ENCODE results near the gene CACNA1I. TPM values are rescaled to one million over a fixed set of nuclear protein-coding genes. Genes with fewer than 3 reads are reported as not detected.

CACNA1I gene
- total and polyA plus RNA-seq, 2 experiments from 2014 or later, result 0.42 to 2.4 TPM

DNA sequence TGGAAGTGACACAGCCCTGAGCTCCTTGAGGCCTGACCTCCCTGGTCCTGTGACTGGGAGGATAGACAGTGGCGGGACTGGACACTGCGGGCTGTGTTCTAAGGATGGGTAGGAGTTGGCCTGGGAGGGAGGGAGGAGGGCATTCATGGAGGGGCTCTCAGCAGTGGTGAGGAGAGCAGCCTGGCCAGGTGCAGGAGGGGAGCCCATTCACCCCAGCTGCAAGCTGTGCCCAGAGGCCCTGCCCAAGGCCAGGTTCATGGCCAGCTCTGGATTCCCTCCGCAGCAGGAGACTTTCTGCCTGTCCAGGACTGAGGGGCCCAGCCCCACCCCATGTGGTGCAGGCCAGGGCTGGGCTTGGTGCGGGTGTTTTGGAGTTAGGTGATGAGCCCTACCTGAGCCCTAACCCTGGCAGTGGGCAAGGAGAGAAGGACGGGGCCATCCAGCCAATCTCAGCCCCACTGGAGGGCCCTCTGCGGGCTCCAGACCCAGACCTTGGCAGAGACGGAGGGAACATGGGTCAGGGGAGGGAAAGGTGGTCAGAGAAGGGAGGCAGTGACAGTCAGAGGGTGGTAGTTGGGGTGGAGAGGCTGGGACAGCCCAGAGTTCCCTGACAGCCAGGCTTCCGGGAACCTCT is 26.8 kb downstream of the CACNA1I start (continued):
- TF ChIP-seq, protein P1, sequence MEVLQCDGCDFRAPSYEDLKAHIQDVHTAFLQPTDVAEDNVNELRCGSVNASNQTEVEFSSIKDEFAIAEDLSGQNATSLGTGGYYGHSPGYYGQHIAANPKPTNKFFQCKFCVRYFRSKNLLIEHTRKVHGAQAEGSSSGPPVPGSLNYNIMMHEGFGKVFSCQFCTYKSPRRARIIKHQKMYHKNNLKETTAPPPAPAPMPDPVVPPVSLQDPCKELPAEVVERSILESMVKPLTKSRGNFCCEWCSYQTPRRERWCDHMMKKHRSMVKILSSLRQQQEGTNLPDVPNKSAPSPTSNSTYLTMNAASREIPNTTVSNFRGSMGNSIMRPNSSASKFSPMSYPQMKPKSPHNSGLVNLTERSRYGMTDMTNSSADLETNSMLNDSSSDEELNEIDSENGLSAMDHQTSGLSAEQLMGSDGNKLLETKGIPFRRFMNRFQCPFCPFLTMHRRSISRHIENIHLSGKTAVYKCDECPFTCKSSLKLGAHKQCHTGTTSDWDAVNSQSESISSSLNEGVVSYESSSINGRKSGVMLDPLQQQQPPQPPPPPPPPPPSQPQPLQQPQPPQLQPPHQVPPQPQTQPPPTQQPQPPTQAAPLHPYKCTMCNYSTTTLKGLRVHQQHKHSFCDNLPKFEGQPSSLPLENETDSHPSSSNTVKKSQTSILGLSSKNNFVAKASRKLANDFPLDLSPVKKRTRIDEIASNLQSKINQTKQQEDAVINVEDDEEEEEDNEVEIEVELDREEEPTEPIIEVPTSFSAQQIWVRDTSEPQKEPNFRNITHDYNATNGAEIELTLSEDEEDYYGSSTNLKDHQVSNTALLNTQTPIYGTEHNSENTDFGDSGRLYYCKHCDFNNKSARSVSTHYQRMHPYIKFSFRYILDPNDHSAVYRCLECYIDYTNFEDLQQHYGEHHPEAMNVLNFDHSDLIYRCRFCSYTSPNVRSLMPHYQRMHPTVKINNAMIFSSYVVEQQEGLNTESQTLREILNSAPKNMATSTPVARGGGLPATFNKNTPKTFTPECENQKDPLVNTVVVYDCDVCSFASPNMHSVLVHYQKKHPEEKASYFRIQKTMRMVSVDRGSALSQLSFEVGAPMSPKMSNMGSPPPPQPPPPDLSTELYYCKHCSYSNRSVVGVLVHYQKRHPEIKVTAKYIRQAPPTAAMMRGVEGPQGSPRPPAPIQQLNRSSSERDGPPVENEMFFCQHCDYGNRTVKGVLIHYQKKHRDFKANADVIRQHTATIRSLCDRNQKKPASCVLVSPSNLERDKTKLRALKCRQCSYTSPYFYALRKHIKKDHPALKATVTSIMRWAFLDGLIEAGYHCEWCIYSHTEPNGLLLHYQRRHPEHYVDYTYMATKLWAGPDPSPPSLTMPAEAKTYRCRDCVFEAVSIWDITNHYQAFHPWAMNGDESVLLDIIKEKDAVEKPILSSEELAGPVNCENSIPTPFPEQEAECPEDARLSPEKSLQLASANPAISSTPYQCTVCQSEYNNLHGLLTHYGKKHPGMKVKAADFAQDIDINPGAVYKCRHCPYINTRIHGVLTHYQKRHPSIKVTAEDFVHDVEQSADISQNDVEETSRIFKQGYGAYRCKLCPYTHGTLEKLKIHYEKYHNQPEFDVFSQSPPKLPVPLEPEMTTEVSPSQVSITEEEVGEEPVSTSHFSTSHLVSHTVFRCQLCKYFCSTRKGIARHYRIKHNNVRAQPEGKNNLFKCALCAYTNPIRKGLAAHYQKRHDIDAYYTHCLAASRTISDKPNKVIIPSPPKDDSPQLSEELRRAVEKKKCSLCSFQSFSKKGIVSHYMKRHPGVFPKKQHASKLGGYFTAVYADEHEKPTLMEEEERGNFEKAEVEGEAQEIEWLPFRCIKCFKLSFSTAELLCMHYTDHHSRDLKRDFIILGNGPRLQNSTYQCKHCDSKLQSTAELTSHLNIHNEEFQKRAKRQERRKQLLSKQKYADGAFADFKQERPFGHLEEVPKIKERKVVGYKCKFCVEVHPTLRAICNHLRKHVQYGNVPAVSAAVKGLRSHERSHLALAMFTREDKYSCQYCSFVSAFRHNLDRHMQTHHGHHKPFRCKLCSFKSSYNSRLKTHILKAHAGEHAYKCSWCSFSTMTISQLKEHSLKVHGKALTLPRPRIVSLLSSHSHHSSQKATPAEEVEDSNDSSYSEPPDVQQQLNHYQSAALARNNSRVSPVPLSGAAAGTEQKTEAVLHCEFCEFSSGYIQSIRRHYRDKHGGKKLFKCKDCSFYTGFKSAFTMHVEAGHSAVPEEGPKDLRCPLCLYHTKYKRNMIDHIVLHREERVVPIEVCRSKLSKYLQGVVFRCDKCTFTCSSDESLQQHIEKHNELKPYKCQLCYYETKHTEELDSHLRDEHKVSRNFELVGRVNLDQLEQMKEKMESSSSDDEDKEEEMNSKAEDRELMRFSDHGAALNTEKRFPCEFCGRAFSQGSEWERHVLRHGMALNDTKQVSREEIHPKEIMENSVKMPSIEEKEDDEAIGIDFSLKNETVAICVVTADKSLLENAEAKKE (CRISPR knock-in tag; IDR thresholded peaks at IDR 0.05), result no peak
- TF ChIP-seq ZNF331 (CRISPR knock-in tag; IDR thresholded peaks at IDR 0.05; ENCODE audit: low read depth) (no peak), EZH2 (IDR thresholded peaks at IDR 0.05; ENCODE audit: low read depth, unreplicated experiment) (no peak), EZH2phosphoT487 (IDR thresholded peaks at IDR 0.05; ENCODE audit: unreplicated experiment) (no peak), POLR2AphosphoS5 (IDR thresholded peaks at IDR 0.05; ENCODE audit: low read depth) (no peak), ZNF114 (CRISPR knock-in tag; IDR thresholded peaks at IDR 0.05) (no peak), STAT1 (IDR thresholded peaks at IDR 0.05; ENCODE audit: unreplicated experiment) (no peak)

DNA sequence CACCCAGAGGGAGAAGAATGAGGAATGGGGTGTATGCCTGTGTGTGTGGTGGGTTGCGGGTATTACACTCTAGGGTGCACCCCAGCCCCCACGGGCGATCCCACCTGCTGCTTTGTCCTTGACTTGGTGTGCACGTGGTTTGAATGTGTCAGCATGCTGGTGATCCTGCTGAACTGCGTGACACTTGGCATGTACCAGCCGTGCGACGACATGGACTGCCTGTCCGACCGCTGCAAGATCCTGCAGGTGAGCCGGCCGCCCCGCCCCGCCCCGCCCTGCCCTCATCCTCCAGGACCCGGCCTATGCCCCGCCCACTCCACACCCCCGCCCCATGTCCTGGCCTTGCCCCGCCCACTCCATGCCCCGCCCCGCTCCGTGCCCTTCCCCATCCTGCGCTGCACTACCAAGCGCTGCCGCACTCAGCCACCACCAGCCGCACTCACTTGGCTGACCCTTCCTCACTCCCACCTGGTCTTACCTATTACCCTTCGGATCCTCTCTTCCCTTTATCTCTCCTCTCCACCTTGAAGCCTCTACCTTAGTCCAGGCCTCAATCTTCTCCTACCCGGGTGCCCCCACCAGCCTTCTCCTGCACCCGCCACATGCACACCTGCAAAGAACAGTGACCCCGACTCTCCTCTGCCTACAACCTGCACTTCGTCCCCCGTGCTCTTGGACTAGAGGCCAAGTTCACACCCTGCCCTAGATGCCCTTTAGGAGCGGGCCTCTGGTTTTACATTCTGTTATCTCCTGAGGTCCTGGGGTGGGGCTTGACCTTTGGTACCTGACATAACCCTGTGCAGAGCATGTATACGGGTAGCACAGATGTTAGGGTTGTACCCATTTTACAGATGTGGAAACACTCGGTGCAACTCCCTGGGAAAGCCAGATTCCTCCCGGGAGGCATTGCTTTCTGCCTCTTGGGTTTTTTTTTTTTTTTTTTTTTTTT is 27.7 kb downstream of the CACNA1I start:
- Histone ChIP-seq H3K4me2 (peak overlapping the region; percentile 74), H3K4me3 (peak overlapping the region; percentile 47), H4K20me1 (replicated peaks; ENCODE audit: insufficient read depth) (no peaks in the 10 kb centered on the region), H3K36me3 (ENCODE audit: insufficient read depth) (no peaks in the 10 kb centered on the region), H3F3A (replicated peaks; ENCODE audit: low read depth) (no peaks in the 10 kb centered on the region), H3K27me3 (ENCODE audit: insufficient read depth) (0 out of 2 replicates have a peak, but pooled peaks cover 3% of the 10 kb centered on the region), H3K27ac (ENCODE audit: low read depth) (no peak overlapping the region), H3K4me1 (ENCODE audit: insufficient read depth) (no peaks in the 10 kb centered on the region; the same call in 1 of the 2 replicates), H2AFZ (peak overlapping the region; percentile 99), H3K79me2 (replicated peaks; ENCODE audit: insufficient read depth) (no peaks in the 10 kb centered on the region), H3K9me2 (ENCODE audit: insufficient read depth) (no peaks in the 10 kb centered on the region)
- TF ChIP-seq, protein P2, sequence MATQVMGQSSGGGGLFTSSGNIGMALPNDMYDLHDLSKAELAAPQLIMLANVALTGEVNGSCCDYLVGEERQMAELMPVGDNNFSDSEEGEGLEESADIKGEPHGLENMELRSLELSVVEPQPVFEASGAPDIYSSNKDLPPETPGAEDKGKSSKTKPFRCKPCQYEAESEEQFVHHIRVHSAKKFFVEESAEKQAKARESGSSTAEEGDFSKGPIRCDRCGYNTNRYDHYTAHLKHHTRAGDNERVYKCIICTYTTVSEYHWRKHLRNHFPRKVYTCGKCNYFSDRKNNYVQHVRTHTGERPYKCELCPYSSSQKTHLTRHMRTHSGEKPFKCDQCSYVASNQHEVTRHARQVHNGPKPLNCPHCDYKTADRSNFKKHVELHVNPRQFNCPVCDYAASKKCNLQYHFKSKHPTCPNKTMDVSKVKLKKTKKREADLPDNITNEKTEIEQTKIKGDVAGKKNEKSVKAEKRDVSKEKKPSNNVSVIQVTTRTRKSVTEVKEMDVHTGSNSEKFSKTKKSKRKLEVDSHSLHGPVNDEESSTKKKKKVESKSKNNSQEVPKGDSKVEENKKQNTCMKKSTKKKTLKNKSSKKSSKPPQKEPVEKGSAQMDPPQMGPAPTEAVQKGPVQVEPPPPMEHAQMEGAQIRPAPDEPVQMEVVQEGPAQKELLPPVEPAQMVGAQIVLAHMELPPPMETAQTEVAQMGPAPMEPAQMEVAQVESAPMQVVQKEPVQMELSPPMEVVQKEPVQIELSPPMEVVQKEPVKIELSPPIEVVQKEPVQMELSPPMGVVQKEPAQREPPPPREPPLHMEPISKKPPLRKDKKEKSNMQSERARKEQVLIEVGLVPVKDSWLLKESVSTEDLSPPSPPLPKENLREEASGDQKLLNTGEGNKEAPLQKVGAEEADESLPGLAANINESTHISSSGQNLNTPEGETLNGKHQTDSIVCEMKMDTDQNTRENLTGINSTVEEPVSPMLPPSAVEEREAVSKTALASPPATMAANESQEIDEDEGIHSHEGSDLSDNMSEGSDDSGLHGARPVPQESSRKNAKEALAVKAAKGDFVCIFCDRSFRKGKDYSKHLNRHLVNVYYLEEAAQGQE (IDR thresholded peaks at IDR 0.05; ENCODE audit: unreplicated experiment), result no peak
- TF ChIP-seq, protein P3, sequence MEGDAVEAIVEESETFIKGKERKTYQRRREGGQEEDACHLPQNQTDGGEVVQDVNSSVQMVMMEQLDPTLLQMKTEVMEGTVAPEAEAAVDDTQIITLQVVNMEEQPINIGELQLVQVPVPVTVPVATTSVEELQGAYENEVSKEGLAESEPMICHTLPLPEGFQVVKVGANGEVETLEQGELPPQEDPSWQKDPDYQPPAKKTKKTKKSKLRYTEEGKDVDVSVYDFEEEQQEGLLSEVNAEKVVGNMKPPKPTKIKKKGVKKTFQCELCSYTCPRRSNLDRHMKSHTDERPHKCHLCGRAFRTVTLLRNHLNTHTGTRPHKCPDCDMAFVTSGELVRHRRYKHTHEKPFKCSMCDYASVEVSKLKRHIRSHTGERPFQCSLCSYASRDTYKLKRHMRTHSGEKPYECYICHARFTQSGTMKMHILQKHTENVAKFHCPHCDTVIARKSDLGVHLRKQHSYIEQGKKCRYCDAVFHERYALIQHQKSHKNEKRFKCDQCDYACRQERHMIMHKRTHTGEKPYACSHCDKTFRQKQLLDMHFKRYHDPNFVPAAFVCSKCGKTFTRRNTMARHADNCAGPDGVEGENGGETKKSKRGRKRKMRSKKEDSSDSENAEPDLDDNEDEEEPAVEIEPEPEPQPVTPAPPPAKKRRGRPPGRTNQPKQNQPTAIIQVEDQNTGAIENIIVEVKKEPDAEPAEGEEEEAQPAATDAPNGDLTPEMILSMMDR (conservative IDR thresholded peaks at IDR 0.05; ENCODE audit: low read depth in 2 of 2), result peak in 1 of 2 experiments; percentile 30; a peak in 3 of 4 replicates
- ATAC-seq, result peak; percentile 94
- H3K4me1 Mint-ChIP-seq, result peaks cover 19% of the 10 kb centered on the region
- peaks cover 3% of the 10 kb centered on the region; the same call in 1 of the 3 replicates for H3K36me3 Mint-ChIP-seq (ENCODE audit: low read depth)
- peaks cover 5% of the 10 kb centered on the region for H3K9me3 Mint-ChIP-seq
- no peak overlapping the region for H3K27ac Mint-ChIP-seq
- peak overlapping the region; percentile 60 for H3K4me3 Mint-ChIP-seq
- peak; percentile 97 for DNase-seq (ENCODE audit: low spot score)
- H3K27me3 Mint-ChIP-seq (ENCODE audit: insufficient read depth, low read depth, poor library complexity), result peaks cover 22% of the 10 kb centered on the region

All from GM23338 (cell line).